K562 (cell line): ENCODE data around the gene TSKS. TPM values are rescaled to one million over a fixed set of nuclear protein-coding genes. Genes with fewer than 3 reads are reported as not detected.
A peak's percentile ranks its signal among the peaks of the same experiment; 100 is the strongest.

Experiments
- ATAC-seq: fragments of 200-7000 bp; cut with Tn5 transposase; 3 replicates; pipeline ENCODE4 v1.9.1; 2020; ENCODE audit warnings: moderate library complexity
- BruUV-seq: library from RNA; stranded (reverse); fragments of 400-500 nt; replicated peaks from 2 replicates; lab custom pipeline; 2021; lab: Mats Ljungman, UMichigan
- CTCF ChIA-PET: fragments of 300-600 bp; formaldehyde crosslinking; extraction: SDS; loops from one replicate; lab custom pipeline; 2021; ENCODE audit warnings: low intra/inter-chr PET ratio; lab: Yijun Ruan, JAX
- POLR2A ChIA-PET: fragments of 300-600, 350-650 bp; sonication (Branson Sonifier 250); formaldehyde crosslinking; extraction: SDS; loops from one replicate; lab custom pipeline; 2021; ENCODE audit warnings: antibody characterized with exemption, inconsistent platforms; lab: Yijun Ruan, JAX
- DNase-seq, 4 experiments: peaks; one replicate each; pipeline versions ENCODE4 v3.0.0 to v3.0.0-alpha.2; 2011 to 2018; ENCODE audit warnings: low spot score in 3 of 4, mixed read lengths in 3 of 4; ENCODE audit errors: extremely low read depth in 1 of 4
- FAIRE-seq: peaks from 2 replicates; lab custom pipeline; 2011; peaks lifted over from hg19 to GRCh38; lab: Jason Lieb, UNC
- H2AFZ ChIP-seq: 2 replicates; pipeline ENCODE4 v1.6.0; 2011; ENCODE audit warnings: low read depth, low read length, control low read depth, inconsistent platforms
- H3K27ac ChIP-seq: fragments of 200-600 bp; 3 replicates; pipeline ENCODE4 v1.8.0; 2011; ENCODE audit warnings: low read depth, mild to moderate bottlenecking, control low read depth, inconsistent platforms, low read length, moderate library complexity, mixed read lengths; ENCODE audit errors: extremely low read depth
- H3K27me3 ChIP-seq, 2 experiments: fragments of 300-600 bp in 1 of 2; 2 replicates in 1 of 2; 3 replicates in 1 of 2; pipeline versions ENCODE4 v1.6.0 to v1.8.0; 2011; ENCODE audit warnings: inconsistent platforms in 2 of 2, low read length in 2 of 2, mild to moderate bottlenecking in 1 of 2, mixed read lengths in 1 of 2, moderate library complexity in 1 of 2; ENCODE audit not compliant: control insufficient read depth in 2 of 2, insufficient read depth in 2 of 2
- H3K36me3 ChIP-seq: fragments of 300-600 bp; 3 replicates; pipeline ENCODE4 v1.8.0; 2011; ENCODE audit warnings: mild to moderate bottlenecking, low read length, inconsistent platforms; ENCODE audit not compliant: control insufficient read depth, insufficient read depth
- H3K4me1 ChIP-seq, 2 experiments: fragments of 200-600 bp in 1 of 2; replicated peaks in 1 of 2; 2 replicates in 1 of 2; 3 replicates in 1 of 2; pipeline versions ENCODE4 v1.5.1 to v1.8.0; 2011; ENCODE audit warnings: inconsistent platforms in 2 of 2, low read length in 2 of 2, mild to moderate bottlenecking in 1 of 2, mixed read lengths in 1 of 2, moderate library complexity in 1 of 2; ENCODE audit not compliant: control insufficient read depth in 2 of 2, insufficient read depth in 2 of 2
- H3K4me2 ChIP-seq: 2 replicates; pipeline ENCODE4 v1.6.1; 2011; ENCODE audit warnings: low read length, control low read depth, inconsistent platforms, mixed read lengths; ENCODE audit not compliant: insufficient read depth
- H3K4me3 ChIP-seq: fragments of 200-600 bp; sonication (generic), shearing (Covaris generic); 2 replicates; pipeline ENCODE4 v1.5.1; 2016; ENCODE audit warnings: control low read depth, inconsistent platforms
- H3K79me2 ChIP-seq: fragments of 200-600 bp; 3 replicates; pipeline ENCODE4 v1.8.0; 2011; ENCODE audit warnings: low read length, inconsistent platforms; ENCODE audit not compliant: control insufficient read depth, insufficient read depth
- H3K9ac ChIP-seq, 2 experiments: 2 replicates each; pipeline versions ENCODE4 v1.6.0 to v1.6.1; 2011; ENCODE audit warnings: low read depth in 2 of 2, low read length in 2 of 2, control low read depth in 1 of 2, inconsistent platforms in 1 of 2, mild to moderate bottlenecking in 1 of 2, mixed read lengths in 1 of 2; ENCODE audit not compliant: insufficient read depth in 1 of 2
- H3K9me1 ChIP-seq: one replicate; pipeline ENCODE4 v1.6.0; 2011; ENCODE audit warnings: inconsistent platforms, mild to moderate bottlenecking, low read length, moderate library complexity; ENCODE audit not compliant: control insufficient read depth, insufficient read depth
- H3K9me3 ChIP-seq: replicated peaks from 2 replicates; pipeline ENCODE4 v1.5.1; 2011; ENCODE audit warnings: low read depth, low read length, inconsistent platforms; ENCODE audit not compliant: control insufficient read depth, insufficient read depth
- H4K20me1 ChIP-seq: replicated peaks from 2 replicates; pipeline ENCODE4 v1.6.1; 2011; ENCODE audit warnings: low read length, inconsistent platforms, mixed read lengths; ENCODE audit not compliant: control insufficient read depth, insufficient read depth
- JUN ChIP-seq, 2 experiments: sonication (generic) in 1 of 2; formaldehyde crosslinking in 1 of 2; IDR thresholded peaks; 2 replicates each; pipeline versions ENCODE4 v1.6.1 to v1.8.0; 2012 to 2022; ENCODE audit warnings: borderline replicate concordance in 2 of 2, mild to moderate bottlenecking in 2 of 2, improper control_type of control experiment in 1 of 2, low read depth in 1 of 2, low read length in 1 of 2, missing genetic modification reagents in 1 of 2
- POLR2G ChIP-seq: fragments of 200-400 bp; formaldehyde crosslinking; IDR thresholded peaks from 2 replicates; pipeline ENCODE4 v1.6.1; 2017; ENCODE audit warnings: low read depth, mild to moderate bottlenecking, antibody characterized with exemption, low read length, moderate library complexity
- RBFOX2 ChIP-seq: fragments of 200-400 bp; formaldehyde crosslinking; IDR thresholded peaks from 2 replicates; pipeline ENCODE4 v1.6.1; 2017; ENCODE audit warnings: low read depth, mild to moderate bottlenecking, low read length, moderate library complexity
- WGBS: fragments of 100-300 bp; shearing (Covaris generic); methylation state at CpG from one replicate; pipeline ENCODE4 v1.1.6; 2016; ENCODE audit warnings: low coverage, mixed read lengths; ENCODE audit not compliant: insufficient coverage; ENCODE audit errors: missing lambda C conversion rate; 5-methylcytosine and 5-hydroxymethylcytosine counted together
- in situ Hi-C: fragments of 300-500 bp; cut with MboI; formaldehyde crosslinking; loops from 4 replicates; pipeline ENCODE4 v1.15.0; 2018; ENCODE audit warnings: inconsistent platforms, mixed read lengths
- intact Hi-C: fragments of 100-400 bp; cut with micrococcal nuclease; formaldehyde crosslinking; loops from 2 replicates; pipeline ENCODE4 v1.14.2; 2022
- polyA plus RNA-seq, 8 experiments: library from polyadenylated mRNA; depleted of rRNA in 4 of 8; stranded (reverse) in 5 of 8; unstranded in 3 of 8; fragments of >200 nt; fragmentation: Nextera tagmentation in 2 of 8; fragmentation: Illumina TruSeq in 1 of 8; extraction: Ambion mirVana in 2 of 8; extraction: Trizol in 1 of 8; gene quantifications; 2 replicates each; pipeline versions ENCODE4 v1.2.1 to v1.2.3, GENCODE V29; 2011 to 2014; ENCODE audit warnings: inconsistent platforms in 1 of 8, missing spikeins in 1 of 8
- total RNA-seq, 7 experiments: library from RNA; depleted of rRNA in 6 of 7; stranded (reverse); fragments of >200 nt in 6 of 7; fragmentation: Illumina TruSeq in 2 of 7; extraction: Trizol in 2 of 7; gene quantifications; 2 replicates each; pipeline versions ENCODE4 v1.2.1 to v1.2.3, GENCODE V29; 2011 to 2021; ENCODE audit warnings: low replicate concordance in 1 of 7
- TF ChIP-seq, protein P1 (sequence below): sonication (generic); formaldehyde crosslinking; IDR thresholded peaks from 2 replicates; pipeline ENCODE4 v1.8.1; 2023; ENCODE audit warnings: mild to moderate bottlenecking, missing genetic modification reagents, moderate library complexity
- TF ChIP-seq, protein P2 (sequence below): fragments of 250-450 bp; sonication (Bioruptor Pico); IDR thresholded peaks from 2 replicates; pipeline ENCODE4 v1.4.0; 2020

TSKS gene
- total and polyA plus RNA-seq, 9 of the 15 experiments (the other 6 are each of a cell fraction or from before 2014, with no cell fraction given): 0.14 to 4.5 (median 0.80) TPM

DNA sequence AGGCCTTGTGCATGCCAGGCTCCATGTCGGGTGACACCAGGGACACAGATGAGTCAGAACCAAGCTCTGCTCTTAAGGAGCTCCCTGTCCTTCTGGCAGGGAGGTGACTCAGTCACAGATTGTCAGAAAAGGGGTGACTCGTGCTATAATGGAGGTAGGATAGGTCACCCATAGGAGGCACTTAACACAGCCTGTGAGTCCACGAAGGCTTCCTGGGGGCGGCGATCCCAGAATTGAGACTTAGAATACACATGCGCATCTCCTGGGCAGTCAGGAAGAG lies 30.4 kb upstream of the TSKS start (continued):
- TF ChIP-seq JUN (IDR thresholded peaks at IDR 0.05; ENCODE audit: borderline replicate concordance, low read depth, low read length) (peak; percentile 15; the same call in 1 of the 2 replicates), JUN (CRISPR knock-in tag; IDR thresholded peaks at IDR 0.05; ENCODE audit: borderline replicate concordance) (no peak)
- TF ChIP-seq, protein P1, sequence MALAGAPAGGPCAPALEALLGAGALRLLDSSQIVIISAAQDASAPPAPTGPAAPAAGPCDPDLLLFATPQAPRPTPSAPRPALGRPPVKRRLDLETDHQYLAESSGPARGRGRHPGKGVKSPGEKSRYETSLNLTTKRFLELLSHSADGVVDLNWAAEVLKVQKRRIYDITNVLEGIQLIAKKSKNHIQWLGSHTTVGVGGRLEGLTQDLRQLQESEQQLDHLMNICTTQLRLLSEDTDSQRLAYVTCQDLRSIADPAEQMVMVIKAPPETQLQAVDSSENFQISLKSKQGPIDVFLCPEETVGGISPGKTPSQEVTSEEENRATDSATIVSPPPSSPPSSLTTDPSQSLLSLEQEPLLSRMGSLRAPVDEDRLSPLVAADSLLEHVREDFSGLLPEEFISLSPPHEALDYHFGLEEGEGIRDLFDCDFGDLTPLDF (CRISPR knock-in tag): no peak

- H3K9ac ChIP-seq: 0 out of 4 replicates have a peak overlapping the region, but pooled peaks of 1 of the 2 experiments have one; percentile 61
- ATAC-seq (no peak), DNase-seq (no peak), FAIRE-seq (no peak)
- H3K4me2 ChIP-seq: no peak overlapping the region
- in situ Hi-C loops (no loop called here), intact Hi-C loops (no loop called here)
- no peaks in the 10 kb centered on the region for H3K9me3 ChIP-seq
- H3K27ac ChIP-seq: no peak overlapping the region; the same call in 2 of the 3 replicates
- CTCF ChIA-PET: no interaction called here
- H3K27me3 ChIP-seq: no peaks in the 10 kb centered on the region
- H4K20me1 ChIP-seq: no peaks in the 10 kb centered on the region; the same call in 1 of the 2 replicates
- H3K9me1 ChIP-seq: no peaks in the 10 kb centered on the region
- H2AFZ ChIP-seq: no peak overlapping the region
- POLR2A ChIA-PET: interaction anchor here (1.0 kb wide), 1 partner anchor 27 kb away, joined by 3 read pairs; no protein-coding TSS in a partner anchor
- no peak overlapping the region for H3K4me3 ChIP-seq
- H3K4me1 ChIP-seq: peaks cover 0 to 32% of the 10 kb centered on the region in 2 experiments; a peak in 3 of 5 replicates
- WGBS: 90% methylated on average over 16 of the region's 22 CpGs
- TF ChIP-seq RBFOX2: no peak
- TF ChIP-seq POLR2G: peak; percentile 37; the same call in 1 of the 2 replicates
- TF ChIP-seq, protein P2, sequence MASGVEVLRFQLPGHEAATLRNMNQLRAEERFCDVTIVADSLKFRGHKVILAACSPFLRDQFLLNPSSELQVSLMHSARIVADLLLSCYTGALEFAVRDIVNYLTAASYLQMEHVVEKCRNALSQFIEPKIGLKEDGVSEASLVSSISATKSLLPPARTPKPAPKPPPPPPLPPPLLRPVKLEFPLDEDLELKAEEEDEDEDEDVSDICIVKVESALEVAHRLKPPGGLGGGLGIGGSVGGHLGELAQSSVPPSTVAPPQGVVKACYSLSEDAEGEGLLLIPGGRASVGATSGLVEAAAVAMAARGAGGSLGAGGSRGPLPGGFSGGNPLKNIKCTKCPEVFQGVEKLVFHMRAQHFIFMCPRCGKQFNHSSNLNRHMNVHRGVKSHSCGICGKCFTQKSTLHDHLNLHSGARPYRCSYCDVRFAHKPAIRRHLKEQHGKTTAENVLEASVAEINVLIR: no peak
- peaks cover 10% of the 10 kb centered on the region for H3K79me2 ChIP-seq
- peaks cover 88% of the 10 kb centered on the region for H3K36me3 ChIP-seq
- no TSS peak for BruUV-seq
Measured at GRCh38 chr19:49792829-49793560, 29.9 kb upstream of the TSKS start.
